Stimulated activated CD8-positive, alpha-beta memory T cell treated with anti-CD3 and anti-CD28 coated beads, Interleukin-12 subunit alpha, Interleukin-12 subunit beta, amount 100 ng/mL, for 4 hours (primary cell): ENCODE data around the gene DIPK1B.

ENCODE experiments used
- DNase-seq: peaks from one replicate; pipeline ENCODE4 v3.0.0-alpha.2; 2020; ENCODE audit warnings: low read depth

The DIPK1B gene

GRCh38 chr9:136711751-136712689, at the start of gene DIPK1B:
Gene DIPK1B (plus strand): TSS chr9:136712572. CDS start chr9:136712666, 94 bp downstream.
- DNase-seq: no peak

DNA sequence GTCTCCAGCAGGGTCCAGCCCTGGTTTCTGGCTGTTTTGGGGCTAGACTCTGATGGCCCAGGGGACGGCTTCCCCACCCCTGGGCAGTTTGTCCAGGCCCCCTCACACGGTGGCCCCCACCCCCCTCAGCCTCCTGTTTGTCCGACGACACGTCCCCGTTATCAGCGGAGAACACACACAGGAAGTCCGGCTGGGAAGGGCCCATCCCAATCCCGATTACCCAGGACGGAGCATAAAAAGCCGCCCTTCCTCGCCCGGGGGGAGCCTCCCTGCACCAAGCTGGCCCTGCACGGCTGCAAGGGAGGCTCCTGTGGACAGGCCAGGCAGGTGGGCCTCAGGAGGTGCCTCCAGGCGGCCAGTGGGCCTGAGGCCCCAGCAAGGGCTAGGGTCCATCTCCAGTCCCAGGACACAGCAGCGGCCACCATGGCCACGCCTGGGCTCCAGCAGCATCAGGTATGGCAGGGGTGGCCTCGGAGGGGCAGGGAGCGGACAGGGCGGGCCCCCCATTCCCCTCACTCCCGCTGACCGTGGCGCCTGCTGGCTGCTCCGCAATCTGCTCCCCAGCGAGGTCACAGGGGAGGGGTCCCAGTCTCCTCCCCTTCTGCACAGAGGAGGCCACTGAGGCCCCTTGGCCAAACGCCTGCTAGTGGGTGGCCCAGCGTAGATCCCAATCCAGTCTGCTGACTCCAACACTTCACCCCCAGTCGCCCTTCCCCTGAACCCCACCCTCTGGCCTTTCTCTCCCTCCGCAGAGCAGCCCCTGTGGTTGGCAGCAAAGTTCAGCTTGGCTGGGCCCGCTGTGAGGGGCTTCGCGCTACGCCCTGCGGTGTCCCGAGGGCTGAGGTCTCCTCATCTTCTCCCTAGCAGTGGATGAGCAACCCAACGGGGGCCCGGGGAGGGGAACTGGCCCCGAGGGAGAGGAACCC, 49.5 kb upstream of the DIPK1B start, which contains the start of gene EGFL7:
TSS of gene EGFL7 (plus strand) at position 261 of the 926 bp plus-strand sequence. CDS start 5,367 bp downstream, outside the sequence.
- DNase-seq: no peak

- DNase-seq: no peak
Measured at GRCh38 chr9:136664000-136664915, 48.1 kb upstream of the DIPK1B start.

DNA sequence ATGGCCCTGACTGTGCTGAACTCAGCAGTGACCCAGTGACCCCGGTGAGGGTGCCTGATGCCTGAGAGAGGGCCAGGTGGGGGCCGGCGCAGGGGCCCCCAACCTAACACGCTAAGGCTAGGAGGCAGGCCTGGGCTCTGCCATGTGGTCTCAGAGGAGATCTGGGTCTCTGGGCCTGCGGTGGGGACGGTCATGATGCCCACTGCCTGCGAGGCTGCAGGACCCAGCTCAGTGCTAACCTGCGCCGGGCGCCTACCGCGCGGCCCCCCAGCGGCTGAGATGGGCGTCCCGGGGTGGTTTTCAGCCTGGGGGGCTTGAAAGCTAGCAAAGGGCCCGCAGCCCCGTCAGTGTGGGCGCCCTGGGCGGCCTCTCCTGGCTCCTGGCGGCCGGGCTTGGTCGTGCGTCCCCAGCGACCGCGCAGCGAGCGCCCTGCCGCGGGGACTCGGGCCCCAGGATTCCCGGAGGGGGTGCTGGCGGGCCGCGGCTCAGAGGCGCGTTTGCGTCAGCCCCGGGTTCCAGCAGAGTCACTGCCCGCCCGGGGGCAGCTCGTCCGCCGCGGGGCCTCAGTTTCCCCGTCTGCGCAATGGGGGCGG, 47.2 kb upstream of the DIPK1B start:
- DNase-seq: no peak

DNA sequence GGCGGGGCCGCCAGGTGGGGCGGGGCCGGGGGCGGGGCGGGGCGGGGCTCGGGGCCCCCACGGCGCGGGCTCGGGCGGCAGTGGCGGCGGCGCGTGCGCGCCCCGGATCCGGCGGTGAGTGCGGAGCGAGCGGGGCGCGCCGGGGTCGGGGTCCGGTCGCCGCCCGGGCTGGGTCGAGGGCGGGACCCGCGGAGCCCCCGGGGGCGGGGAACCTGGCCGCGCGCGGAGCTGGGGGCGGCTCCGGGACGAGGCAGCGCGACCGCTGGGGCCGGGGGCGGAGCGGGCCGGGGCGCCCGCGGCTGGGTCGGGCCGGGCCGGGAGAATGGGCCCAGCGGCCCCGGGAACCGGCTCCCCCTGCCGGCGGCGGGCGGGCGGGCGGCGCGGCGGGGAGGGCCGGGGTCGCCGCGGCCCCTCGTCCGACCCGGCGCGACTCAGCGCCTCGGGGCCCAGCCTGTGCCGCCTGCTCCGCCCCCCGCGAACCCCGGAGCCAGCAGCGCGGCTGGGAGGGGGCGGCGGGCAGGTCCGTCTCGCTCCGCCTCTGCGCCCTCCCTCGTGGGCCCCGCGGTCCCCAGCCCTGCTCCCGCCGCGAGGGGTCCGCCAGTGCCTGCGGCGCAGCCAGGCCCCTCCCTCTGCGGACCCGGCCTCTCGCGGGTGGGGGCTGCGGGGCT, 46.5 kb upstream of the DIPK1B start:
- DNase-seq: no peak

DNA sequence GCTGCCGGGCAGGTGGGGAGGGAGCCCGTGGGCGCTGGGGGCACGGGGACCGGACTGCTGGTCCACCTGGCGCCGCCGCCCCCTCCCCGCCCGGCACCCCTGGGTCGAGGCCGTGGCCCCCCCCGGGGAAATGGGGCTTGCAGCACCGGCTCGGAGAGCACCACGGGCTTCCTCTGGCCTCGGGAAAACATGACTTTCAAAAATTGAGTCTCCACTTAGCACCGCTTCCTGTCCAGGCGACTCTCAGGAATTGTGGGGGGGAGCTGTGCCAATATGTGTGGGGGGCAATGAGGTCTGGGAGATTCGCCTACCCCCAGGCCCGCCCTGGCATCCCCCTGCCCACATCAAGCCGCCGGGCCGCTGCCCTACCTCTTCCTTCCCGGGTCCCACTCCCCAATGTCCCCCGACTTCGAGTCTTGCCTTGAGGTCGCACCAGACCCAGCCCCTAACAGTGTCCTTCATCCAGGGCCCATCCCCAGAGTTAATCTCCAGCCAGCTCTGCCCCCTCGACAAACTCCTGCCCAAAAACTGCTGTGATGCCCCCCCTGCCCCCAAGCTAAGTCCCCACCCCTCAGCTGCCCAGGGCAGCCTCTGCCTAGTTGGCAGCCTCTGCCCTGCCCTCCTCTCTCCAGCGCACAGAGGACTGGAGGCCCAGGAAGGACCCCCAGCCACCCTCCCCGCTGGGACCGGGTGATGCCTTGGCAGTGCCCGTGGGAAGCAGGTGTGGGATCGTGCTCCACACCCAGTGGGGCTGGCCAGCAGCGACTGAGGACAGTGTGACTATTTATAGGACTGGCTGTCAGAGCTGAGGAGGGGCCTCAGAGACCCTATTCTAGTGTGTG, 45.8 kb upstream of the DIPK1B start:
- no peak for DNase-seq

- DNase-seq: no peak
Measured at GRCh38 chr9:136667214-136667939, 45.0 kb upstream of the DIPK1B start.

- DNase-seq: no peak
Measured at GRCh38 chr9:136667940-136668760, 44.2 kb upstream of the DIPK1B start.

DNA sequence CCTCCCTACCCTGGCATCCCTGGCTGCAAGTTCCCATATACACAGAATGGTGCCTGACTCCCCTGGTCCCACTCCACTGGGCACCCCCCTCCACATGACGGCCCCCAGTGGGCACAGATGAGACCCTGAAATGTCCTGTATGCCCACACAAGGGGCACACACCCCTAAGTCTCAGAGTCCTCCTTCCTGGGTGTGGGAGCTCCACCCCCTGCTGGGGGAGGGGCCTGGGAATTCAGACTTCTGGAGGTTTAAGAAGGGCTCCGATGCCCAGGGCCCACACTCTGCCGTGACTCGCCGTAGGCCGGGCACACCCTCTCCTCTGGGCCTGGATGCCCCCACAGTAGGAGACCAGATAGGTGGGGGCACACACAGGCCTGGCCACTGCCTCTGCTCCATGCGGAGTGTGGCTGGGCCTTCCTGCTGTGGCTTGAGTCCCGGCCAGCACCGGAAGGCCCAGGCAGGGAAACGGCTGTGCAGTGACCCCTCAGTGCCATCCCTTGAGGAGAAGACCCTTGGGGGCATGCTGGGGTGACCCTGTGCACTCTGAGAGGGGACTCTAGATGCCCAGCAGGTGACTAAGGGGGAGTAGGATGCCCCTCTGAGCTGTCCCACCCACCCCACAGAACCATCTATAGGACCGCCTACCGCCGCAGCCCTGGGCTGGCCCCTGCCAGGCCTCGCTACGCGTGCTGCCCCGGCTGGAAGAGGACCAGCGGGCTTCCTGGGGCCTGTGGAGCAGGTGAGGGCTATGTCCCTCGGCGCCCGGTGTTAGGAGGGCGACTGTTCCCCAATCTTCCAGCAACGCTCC, 43.2 kb upstream of the DIPK1B start:
- no peak for DNase-seq

- DNase-seq: no peak
Measured at GRCh38 chr9:136669791-136670464, 42.4 kb upstream of the DIPK1B start.

DNA sequence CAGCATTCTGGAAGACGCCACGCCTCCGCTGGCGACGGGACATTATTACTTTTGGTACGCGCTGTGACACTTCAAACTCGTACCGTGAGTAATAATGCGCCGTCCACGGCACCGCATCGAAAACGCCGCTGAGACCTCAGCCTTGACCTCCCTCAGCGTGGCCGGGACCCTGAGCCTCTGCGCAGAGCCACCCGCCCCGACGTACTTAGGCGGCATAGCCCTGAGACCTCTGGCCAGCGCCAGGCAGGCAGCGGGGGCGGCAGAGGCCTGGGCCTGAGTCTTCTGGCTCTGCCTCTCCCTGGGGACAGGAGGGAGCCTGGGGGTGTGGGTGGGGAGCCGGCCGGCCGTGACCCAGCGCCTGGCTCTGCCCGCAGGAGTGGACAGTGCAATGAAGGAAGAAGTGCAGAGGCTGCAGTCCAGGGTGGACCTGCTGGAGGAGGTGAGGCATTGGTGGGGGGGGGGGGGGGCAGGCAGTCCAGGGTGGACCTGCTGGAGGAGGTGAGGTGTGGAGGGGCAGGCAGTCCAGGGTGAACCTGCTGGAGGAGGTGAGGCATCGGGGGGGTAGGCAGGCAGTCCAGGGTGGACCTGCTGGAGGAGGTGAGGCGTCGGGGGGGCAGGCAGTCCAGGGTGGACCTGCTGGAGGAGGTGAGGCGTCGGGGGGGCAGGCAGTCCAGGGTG, 41.7 kb upstream of the DIPK1B start:
- DNase-seq: no peak

DNA sequence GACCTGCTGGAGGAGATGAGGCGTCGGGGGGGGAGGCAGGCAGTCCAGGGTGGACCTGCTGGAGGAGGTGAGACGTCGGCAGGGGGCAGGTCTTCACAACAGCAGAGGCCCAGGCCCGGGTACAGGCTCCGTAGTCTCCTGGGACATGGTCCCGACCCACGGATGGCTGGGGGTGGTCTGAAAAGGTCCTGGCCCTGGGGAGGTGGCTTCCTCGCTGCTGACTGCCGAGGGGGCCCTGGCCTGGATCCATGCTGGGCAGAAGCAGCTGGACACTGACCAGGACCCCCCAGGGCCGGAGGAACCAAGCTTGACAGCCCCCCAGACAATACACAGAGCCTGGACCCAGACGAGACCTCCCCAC, 41.1 kb upstream of the DIPK1B start:
- no peak for DNase-seq

DNA sequence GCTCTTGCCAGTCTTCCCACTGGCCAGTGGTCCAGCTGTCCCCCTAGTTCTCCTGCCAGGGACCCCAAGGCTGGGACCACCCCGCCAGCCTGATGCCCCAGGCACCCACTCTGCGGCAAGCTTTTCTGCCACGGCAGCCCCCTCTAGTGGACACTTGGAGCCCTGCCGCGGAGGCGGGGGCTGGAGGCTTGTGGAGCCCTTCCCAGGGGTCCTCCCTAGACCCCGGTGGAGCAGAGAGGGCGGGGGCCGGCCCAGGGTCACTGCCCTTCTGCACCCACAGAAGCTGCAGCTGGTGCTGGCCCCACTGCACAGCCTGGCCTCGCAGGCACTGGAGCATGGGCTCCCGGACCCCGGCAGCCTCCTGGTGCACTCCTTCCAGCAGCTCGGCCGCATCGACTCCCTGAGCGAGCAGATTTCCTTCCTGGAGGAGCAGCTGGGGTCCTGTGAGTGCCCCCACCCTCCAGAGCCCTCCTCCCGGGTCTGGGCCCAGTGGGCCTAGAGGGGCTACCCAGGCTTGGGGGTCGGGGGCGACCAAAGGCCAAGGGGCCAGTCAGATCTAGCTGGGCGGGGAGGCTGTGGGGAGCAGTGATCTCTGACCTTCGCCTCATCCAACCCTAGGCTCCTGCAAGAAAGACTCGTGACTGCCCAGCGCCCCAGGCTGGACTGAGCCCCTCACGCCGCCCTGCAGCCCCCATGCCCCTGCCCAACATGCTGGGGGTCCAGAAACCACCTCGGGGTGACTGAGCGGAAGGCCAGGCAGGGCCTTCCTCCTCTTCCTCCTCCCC, 40.5 kb upstream of the DIPK1B start:
- DNase-seq: no peak

DNA sequence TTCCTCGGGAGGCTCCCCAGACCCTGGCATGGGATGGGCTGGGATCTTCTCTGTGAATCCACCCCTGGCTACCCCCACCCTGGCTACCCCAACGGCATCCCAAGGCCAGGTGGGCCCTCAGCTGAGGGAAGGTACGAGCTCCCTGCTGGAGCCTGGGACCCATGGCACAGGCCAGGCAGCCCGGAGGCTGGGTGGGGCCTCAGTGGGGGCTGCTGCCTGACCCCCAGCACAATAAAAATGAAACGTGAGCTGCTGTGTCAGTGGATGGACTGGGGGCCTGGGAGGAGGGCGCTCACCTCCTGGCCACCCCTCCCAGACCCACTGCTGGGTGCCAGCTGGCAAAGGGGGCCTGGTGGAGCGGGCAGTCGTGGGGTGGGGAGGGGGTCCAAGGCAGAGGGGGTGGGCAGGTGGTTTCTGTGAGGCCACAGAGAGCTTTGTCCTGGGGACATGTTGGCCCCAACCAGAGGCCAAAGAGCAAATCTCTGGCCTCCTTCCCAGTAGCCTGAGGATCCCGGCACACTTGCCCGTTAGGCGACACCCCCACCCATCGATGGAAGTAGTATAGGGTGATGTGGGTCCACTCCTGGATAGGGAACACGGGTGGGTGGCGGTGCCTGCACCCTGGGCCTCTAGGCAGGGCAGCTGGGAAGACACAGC, 39.8 kb upstream of the DIPK1B start:
- DNase-seq: no peak
